Left kidney (tissue), 8 donors: ENCODE measurements around the gene TPTE2. TPM values are rescaled to one million over a fixed set of nuclear protein-coding genes. Genes with fewer than 3 reads are reported as not detected.
"Not testable (repeated sequence)": the region's sequence is repeated elsewhere in the genome, so short reads cannot be mapped to it uniquely, and the experiment has no call there.

Source experiments
- DNase-seq: peaks from one replicate; pipeline ENCODE4 v3.0.0-alpha.2; 2013
- long read RNA-seq, 8 donors: transcript quantifications; one replicate each; lab custom pipeline, GENCODE V29; 2026
- polyA plus RNA-seq: library from polyadenylated mRNA; unstranded; fragments of 120-200 nt; gene quantifications from one replicate; pipeline ENCODE4 v1.2.1, GENCODE V29; 2013; ENCODE audit not compliant: insufficient read length

Gene TPTE2
- 0.57 TPM for polyA plus RNA-seq
- long read RNA-seq, donor 1: 0 reads
- long read RNA-seq, donor 2: 0 reads
- long read RNA-seq, donor 3: 0 reads
- long read RNA-seq, donor 4: 0 reads
- long read RNA-seq, donor 5: 0 reads
- long read RNA-seq, donor 6: 0 reads
- long read RNA-seq, donor 7: 0 reads
- long read RNA-seq, donor 8: 0 reads

- not testable (repeated sequence) for DNase-seq
Measured at GRCh38 chr13:19561127-19561582, at the start of gene TPTE2. Gene TPTE2 (minus strand): TSS chr13:19561532. CDS start chr13:19503234, 58,298 bp downstream.

DNA sequence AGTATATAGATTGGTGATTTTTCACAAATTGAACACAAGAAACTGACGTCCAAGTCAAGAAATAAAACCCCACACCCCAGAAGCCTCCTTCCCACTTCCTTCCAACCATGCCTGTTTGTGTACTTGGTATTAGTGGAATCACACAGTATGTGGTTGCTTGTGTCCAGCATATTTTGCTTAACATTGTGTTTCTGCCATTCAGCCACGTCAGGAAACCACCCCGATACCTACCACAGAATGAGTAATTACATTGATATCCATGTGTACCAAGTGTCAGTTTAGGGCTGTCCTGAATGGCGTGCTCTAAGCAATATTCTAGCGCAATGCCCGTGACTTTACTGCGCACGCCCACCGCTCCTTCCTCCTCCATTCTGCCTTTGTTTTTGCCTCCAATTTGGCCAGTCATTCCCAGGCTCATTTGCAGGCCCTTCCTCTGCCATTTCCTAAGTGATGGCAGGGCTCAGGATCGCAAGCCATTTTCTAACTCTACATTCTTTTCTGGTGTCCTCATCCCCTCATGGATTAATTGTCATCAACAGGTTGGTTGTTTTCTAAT, 46.3 kb upstream of the TPTE2 start:
- DNase-seq: no peak

- no peak for DNase-seq
Measured at GRCh38 chr13:19606737-19607136, 45.4 kb upstream of the TPTE2 start.

DNA sequence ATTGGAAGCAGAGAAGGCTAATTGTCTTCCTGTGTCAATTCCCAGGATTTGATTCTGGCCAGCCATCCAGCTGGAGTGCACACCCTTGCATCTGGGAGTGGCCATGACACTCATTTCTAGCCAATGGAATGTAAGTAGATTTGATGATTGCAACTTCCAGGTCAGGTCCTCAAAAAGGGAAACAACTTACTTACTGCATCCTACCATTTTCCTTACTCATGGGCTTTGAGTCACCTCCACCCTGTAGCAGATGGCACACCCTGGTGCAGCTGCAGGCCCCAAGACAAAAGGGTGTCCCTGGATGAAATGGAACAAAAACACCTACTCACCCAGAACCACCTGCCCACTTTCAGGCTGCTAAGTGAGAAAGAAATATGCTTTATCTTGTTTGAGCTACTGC, 44.8 kb upstream of the TPTE2 start:
- DNase-seq: no peak

DNA sequence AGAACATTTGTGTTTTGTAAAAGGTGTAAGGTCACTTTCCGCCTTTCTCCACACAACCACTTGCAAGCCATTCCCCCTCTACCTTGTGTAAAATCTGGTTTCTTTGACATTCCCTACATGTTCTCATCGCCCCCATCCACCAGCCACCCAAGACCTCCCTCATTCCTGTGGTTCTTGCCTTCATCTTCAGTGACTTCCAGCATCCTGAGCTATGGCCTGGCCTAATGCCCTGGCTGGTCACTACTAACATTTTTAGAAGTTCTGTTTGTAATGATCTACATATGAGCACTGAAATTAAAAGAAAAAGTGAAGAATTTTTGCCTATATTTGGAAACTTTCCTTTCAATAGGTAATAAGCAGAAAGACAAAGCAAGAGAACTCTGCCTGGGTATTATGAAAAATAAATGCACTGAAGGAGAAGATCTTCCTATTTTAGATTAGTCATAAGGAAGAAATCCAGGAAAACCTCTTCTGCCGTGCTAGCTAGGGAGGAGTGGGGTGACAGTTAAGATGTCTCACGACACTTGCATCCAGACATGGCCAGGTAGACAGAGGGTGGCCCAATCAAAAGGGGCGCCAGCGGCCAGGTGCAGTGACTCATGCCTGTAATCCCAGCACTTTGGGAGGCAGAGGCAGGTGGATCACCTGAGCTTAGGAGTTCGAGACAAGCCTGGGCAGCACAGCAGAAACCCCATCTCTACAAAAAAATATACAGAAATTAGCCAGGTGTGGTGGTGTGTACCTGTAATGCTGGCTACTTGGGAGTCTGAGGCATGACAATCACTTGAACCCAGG, 44.0 kb upstream of the TPTE2 start:
- DNase-seq: no peak

DNA sequence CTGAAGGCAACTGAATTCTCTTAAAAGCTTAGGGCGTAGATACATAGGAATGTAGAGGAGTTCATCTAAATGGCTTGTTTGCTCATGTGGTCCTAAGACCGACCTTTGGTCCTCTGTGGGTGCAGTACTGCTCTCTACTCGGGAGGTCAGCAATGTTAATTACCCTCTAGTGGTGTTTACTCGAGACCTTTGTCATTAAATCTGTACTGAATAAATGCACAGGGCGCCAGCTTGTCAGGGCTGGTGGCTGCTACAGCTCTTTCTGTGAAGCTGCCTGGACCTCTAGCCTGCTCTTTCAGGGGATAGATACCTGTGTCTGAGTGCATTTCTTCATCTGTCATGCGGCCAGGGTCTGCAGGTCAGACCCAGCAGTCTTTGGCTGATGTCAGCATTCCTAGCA, 43.0 kb upstream of the TPTE2 start:
- DNase-seq: no peak

DNA sequence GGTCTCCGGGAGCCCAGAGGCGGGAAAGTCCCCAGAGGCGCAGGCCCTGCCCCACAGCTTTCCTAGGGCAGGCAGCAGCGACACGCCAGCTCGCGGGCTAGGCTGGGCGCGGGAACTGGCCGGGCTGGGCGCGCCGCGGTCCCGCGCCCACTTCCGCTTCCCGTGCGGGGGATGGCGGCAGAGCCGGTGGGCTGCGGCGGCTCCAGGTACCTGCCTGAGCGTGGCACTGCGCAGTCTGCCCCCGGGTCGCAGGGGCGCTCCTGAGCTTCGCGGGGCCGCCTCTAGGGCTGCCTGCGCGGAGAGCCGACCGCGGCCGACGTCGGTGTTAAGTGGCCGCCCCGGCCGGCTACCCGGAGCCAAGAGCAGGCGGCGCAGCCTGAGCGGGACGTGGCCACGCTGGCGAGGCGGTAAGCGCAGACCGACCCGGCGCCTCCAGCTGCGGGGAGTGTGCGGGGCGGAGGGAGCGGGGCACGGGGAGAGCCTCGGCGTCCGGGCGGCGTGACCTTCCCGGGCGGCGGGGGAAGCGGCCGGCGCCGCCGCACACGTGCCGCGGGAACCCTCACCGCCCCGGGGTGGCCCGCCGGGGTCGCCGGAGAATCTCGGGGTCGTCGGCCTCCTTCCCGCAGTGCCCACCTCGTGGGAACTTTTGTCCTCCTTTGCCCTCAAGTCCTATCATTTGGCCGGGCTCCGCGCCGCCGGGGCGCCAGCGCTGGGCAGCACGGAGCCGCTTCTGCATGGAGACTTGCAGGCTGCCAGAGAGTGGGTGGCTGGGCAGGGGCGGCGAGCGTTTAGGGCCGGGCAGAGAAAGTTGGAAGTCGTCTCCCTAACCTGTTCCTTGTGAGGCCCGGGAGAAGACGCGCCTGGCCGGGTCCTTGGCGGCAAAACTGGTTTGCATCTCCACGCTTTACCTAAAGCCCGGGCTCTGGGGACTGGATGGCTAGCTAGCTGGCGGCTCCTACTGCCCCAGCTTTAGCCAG, 40.7 kb upstream of the TPTE2 start:
- peak; percentile 38 for DNase-seq

DNA sequence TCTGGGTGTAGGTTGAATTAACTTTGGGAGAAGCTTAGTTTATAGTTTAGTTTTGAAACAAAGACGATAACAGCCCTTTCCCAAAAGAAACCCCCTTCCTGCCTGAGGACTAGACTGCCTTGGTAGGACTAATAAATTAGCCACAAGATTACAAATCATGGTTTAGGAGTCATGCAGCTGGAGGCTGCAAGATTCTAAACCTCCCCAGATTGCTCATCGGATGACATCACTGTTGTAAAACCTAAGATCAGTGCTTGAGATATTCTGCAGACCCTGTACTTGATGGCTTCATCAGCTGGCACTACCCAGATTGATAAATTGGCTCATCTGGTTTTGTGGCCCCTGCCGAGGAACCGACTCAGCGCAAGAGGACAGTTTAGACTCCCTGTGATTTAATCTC, 36.2 kb upstream of the TPTE2 start:
- DNase-seq: no peak

DNA sequence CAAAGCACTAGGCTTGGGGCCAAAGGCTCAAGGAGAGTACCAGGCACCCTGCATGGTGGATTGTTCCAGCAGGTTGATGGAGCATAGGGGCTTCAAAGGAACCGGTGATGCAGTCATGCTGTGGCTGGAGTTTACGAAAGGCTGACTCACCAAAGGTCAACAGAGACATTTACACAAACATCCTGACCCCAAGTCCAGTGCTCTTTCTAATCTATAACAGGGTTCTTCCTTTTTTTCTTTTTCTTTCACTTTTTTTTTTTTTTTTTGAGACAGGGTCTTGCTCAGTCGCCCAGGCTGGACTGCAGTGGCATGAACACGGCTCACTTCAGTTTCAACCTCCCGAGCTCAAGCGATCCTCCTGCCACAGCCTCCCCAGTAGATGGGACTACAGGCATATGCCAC, 35.6 kb upstream of the TPTE2 start:
- DNase-seq: no peak

GRCh38 chr13:19596086-19596485, 34.8 kb upstream of the TPTE2 start:
- DNase-seq: no peak

- DNase-seq: no peak
Measured at GRCh38 chr13:19592657-19593180, 31.4 kb upstream of the TPTE2 start.

- DNase-seq: no peak
Measured at GRCh38 chr13:19591864-19592263, 30.5 kb upstream of the TPTE2 start.

DNA sequence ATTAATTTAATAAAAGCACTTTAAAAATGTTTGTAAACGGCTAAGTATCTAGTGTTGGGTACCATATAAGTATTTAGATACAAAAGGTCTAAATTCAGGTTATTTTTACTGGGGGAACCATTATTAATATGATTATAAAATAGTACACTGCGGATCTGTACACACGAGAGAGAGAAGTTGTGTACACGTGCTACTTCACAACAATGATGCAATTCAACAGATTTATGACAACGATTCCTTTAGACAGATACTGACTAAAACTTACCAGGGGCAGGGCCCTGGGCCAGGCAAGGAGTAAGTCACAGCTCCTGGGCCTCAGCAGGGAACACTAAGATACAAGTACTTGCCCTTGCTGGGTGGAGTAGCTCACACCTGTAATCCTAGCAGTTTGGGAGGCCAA, 29.1 kb upstream of the TPTE2 start:
- no peak for DNase-seq

DNA sequence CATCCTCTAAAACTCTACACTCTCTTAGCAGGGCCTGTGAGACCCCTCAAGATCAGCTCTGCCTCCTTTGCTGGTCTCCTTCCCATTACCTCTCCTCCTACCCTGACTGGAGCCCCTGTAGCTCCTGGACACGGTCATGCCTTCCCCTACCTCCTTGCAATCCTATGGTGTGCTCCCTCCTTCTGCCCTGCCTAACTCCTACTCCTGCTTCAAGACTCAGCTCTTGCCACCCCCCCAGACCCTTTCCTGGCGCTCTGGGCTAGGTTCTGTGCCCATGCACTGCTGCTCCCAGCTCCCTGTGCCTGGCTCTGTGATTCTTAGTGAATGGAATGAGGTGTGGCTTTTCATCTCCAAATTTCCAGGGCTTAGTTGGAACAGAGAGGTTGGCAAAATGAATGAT, 28.0 kb upstream of the TPTE2 start:
- DNase-seq: no peak

DNA sequence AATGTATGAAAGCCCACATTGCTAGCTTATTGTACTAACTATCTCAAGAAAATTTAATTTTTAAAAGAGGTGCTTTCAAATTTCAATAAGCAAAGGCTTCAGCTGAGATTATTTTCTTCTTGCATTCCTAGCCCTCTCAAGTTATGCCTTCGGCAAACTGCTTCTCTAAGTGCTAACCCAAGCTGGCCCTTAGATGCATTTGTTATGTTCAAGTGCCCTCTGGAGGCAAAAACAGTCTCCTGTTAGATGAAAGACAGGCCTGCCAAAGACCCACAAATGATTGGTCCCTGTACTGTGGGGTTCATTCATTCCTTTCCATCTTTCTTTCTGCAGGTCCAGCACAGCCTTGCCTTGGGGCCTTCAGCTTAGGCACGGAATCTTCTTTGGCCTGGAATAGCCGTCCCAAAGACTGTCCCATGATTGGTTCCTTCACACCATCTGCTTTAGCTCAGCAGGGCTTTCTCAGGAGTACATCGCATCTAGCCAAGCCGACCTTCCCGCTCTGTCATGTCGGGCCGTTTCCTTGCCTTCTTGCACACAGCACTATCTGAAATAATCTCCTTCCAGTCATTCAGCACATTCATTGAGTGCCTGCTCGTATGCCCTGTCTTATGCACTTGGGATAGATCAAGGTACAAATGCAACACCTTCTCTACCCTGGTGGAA, 26.4 kb upstream of the TPTE2 start:
- DNase-seq: peak; percentile 24

GRCh38 chr13:19586904-19587634, 25.7 kb upstream of the TPTE2 start:
- DNase-seq: no peak

DNA sequence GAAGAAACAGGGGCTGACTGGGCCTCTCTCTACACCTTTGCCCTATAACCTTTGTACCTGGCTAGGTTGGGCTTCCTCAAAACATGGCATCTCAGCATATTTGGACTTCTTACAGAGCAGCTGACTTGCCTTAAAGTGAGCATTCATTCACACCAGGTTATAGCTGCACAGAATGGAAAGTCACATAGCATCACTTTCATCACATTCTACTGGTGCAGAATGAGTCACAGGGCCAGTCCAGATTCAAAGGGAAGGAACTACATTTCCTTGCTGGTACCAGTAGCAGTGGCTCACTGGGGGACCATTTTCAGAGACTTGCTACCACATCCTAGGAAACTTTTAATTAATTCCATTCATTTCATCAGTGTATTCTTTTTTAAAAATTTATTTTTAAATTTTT, 20.3 kb upstream of the TPTE2 start:
- DNase-seq: no peak

DNA sequence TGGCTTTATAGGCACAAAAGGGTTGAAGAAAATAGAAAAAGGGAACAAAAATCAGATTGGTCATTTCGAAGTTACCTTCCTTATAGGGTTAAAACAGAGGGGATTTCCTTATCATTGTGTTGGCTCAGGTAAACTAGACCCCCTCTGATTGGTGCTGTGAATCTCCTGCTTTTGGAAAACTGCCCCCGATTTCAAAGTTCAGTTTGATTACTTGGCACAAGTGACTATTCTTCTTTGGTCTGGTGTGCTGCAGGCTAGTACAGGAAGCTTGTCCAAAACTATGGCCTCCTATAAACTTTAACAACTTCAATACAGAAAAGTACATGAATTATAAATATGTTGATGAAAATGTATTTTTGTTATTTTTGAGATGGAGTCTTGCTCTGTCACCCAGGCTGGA, 13.9 kb upstream of the TPTE2 start:
- no peak for DNase-seq

DNA sequence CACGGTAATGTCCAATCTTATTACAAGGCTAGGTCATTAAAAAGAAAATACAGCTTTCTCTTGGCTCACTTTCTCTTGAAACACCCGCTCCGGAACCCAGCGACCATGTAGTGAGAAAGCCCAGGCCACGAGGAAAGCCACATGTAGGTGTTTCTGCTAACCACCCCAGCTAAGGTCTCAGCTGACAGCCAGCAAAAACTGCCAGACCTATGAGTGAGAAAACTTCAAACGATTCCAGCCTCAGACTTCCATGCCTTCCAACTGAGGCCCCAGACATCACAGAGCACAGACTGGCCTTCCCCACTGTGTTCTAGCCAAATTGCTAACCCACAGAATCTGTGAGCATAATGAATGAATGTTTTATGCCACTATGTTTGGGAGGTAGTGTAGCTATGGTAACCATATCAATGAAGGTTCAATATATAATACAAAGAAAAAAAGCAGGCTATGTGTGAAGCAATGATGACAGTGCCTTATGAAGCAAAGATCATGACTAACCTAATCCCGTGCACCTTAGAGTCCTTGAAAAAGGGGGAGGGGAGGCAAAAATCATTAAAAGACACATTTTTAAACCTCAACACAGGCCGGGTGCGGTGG, 11.9 kb upstream of the TPTE2 start:
- DNase-seq: no peak

DNA sequence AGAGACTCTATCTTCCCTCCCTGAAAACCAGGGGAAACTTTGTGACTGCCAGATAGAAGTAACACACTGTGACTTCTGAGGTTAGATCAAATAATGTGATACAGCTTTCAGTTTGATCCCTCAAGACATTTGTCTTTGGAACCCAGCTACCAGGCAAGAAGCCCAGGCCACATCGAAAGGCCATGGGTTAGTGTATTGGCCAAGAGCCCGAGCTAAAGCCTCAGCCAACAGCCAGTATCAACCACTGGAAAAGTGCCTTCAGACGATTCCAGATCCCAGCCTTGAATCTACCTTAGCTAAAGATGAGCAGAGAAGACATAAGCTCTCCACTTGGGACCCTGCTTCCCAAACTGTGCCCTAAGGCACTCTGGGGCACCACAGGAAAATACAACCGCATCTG, 10.9 kb upstream of the TPTE2 start:
- no peak for DNase-seq
